Measurements from ENCODE around the gene PID1.

DNA sequence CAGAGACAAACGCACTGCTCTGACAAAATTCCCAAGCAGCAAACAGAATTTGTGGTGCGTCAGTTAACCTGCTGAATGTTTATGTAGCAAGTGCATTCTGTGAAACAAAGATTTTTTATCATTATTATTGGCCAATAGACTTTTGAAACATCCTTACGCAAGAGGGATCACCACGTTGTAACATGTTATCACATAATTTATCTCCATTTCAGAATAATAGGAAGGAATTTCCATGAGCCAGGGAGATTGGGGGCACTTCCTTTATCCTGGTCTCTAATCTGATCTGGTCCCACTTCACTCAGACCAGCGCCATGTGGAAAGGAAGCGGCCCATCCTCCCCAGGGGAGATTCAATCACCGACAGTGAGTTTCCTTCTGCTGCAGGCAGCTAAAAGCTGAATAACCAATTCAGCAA, 166.1 kb downstream of the PID1 start:
- TF ChIP-seq CTCF (IDR thresholded peaks at IDR 0.05) (no peak), POLR2A (IDR thresholded peaks at IDR 0.05) (no peak)
